Testis (tissue), 2 donors: ENCODE data around the gene SMIM24.

Experiments used
- CTCF ChIP-seq, 3 experiments: fragments of 450-650 bp in 2 of 3; fragments of 200-600 bp in 1 of 3; sonication (generic) in 1 of 3; IDR thresholded peaks; one replicate each; pipeline ENCODE4 v1.5.1; 2016 to 2019; ENCODE audit warnings: antibody characterized with exemption in 3 of 3, mild to moderate bottlenecking in 2 of 3, moderate library complexity in 1 of 3
- POLR2A ChIP-seq: fragments of 450-650 bp; IDR thresholded peaks from one replicate; pipeline ENCODE4 v1.6.1; 2017; ENCODE audit warnings: antibody characterized with exemption, mild to moderate bottlenecking, moderate library complexity

GRCh38 chr19:3477951-3478350, 2.4 kb downstream of the SMIM24 start:
- no peak for TF ChIP-seq CTCF (IDR thresholded peaks at IDR 0.05)
- no peak for TF ChIP-seq POLR2A
